Measurements from ENCODE around the gene PLAC9.
"Not testable (repeated sequence)": the region's sequence is repeated elsewhere in the genome, so short reads cannot be mapped to it uniquely, and the experiment has no call there.

The PLAC9 gene

GRCh38 chr10:80139265-80139664 lies 6.7 kb downstream of the PLAC9 start:
- DNase-seq (ENCODE audit: insufficient read length, low spot score), result no peak
- no peak for FAIRE-seq
- TF ChIP-seq, protein P1, sequence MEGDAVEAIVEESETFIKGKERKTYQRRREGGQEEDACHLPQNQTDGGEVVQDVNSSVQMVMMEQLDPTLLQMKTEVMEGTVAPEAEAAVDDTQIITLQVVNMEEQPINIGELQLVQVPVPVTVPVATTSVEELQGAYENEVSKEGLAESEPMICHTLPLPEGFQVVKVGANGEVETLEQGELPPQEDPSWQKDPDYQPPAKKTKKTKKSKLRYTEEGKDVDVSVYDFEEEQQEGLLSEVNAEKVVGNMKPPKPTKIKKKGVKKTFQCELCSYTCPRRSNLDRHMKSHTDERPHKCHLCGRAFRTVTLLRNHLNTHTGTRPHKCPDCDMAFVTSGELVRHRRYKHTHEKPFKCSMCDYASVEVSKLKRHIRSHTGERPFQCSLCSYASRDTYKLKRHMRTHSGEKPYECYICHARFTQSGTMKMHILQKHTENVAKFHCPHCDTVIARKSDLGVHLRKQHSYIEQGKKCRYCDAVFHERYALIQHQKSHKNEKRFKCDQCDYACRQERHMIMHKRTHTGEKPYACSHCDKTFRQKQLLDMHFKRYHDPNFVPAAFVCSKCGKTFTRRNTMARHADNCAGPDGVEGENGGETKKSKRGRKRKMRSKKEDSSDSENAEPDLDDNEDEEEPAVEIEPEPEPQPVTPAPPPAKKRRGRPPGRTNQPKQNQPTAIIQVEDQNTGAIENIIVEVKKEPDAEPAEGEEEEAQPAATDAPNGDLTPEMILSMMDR (IDR thresholded peaks at IDR 0.05; ENCODE audit: insufficient read depth, missing control alignments), result no peak

DNA sequence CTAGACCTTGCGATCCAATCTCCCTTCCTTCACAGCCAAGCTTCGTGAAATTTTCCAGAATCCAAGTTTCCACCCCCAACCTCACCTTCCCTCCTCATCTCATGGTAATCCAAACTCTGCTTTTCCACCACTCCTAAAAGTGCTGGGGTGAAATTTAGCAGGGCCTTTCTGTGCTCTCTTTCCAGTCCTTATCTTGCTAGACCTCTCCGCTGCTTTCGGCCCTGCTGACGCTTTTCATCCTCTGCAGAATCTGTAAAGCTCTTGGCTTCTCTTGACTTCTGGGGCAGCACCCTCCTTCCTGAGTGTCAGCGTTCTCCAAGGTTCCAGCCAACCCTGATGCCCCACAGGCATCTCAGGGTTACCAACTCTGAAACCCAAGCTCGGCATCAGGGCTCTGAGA lies 7.7 kb downstream of the PLAC9 start:
- FAIRE-seq, result no peak

GRCh38 chr10:80141696-80142460 lies 9.3 kb downstream of the PLAC9 start:
- FAIRE-seq (no peak), DNase-seq (ENCODE audit: insufficient read length, low spot score) (no peak)
- TF ChIP-seq, protein P1 (IDR thresholded peaks at IDR 0.05; ENCODE audit: insufficient read depth, missing control alignments), result no peak

More for the DNA sequence above, 7.7 kb downstream of the PLAC9 start:
- DNase-seq (ENCODE audit: insufficient read length, low spot score), result no peak
- TF ChIP-seq, protein P1 (IDR thresholded peaks at IDR 0.05; ENCODE audit: insufficient read depth, missing control alignments), result no peak

DNA sequence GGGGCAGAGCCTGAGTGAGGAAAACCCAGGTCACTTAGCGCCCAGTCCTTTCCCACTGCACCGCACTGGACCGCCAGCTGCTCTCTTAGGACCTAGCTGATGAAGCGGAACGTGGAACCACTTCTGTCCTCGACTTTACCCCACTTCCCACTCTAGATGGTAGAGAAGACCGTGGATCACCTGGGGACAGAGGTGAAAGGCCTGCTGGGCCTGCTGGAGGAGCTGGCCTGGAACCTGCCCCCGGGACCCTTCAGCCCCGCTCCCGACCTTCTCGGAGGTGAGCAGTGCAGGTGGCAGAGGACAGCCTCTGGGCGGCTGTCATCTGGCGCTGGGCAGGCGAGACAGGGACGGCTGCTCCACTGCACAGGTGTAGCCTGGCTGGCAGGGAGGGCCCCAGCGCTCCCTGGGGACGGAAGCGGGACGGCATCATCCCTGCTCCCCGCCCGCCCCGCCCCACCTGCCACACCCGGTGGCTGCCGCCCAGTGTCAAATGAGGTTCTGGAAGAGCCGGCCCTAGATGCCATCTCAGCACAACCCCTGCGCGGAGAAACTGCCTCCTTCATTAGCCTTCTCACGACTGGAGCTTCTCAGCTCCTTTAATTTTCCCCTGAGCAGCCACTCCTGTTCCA lies 11.7 kb downstream of the PLAC9 start:
- DNase-seq (ENCODE audit: insufficient read length, low spot score), result no peak
- TF ChIP-seq, protein P1 (IDR thresholded peaks at IDR 0.05; ENCODE audit: insufficient read depth, missing control alignments), result no peak
- FAIRE-seq, result no peak

GRCh38 chr10:80144696-80145131 lies 12.2 kb downstream of the PLAC9 start:
- FAIRE-seq, result no peak
- TF ChIP-seq, protein P1 (IDR thresholded peaks at IDR 0.05; ENCODE audit: insufficient read depth, missing control alignments), result no peak

DNA sequence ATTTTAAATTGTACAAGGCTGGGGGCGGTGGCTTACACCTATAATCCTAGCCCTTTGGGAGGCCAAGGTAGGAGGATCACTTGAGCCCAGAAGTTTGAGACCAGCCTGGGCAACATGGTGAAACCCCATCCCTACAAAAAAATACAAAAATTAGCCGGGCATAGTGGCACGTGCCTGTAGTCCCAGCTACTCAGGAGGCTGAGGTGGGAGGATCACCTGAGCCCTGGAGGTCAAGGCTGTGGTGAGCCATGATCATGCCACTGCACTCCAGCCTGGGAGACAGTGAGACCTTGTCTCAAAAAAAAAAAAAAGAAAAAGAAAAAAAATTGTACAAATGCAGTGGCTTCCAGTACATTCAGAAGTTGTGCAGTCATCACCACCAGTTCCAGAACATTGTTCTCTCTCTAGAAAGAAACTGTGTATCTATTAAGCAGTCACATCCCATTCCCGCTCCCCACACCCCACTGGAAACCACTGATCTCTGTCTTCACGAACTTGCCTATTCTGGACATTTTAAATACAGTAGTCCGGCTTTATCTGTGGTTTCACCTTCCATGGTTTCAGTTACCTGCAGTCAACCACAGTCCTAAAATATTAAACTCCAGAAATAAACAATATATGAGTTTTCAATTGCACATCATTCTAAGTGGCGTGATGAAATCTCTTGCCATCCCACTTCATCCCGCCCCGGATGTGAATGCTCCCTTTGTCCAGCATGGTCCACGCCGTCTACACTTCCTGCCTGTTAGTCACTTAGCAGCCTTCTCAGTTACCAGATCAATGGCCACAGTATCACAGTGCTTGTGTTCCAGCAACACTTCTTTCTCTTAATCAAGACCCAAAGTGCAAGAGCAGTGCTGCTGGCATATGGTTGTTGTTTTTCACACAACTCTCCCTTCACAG lies 13.1 kb downstream of the PLAC9 start:
- not testable (repeated sequence) for DNase-seq (ENCODE audit: insufficient read length, low spot score); FAIRE-seq

More at GRCh38 chr10:80144696-80145131, 12.2 kb downstream of the PLAC9 start:
- no peak for DNase-seq (ENCODE audit: insufficient read length, low spot score)

GRCh38 chr10:80146918-80147317 lies 14.4 kb downstream of the PLAC9 start:
- DNase-seq (ENCODE audit: insufficient read length, low spot score), result no peak
- TF ChIP-seq, protein P1 (IDR thresholded peaks at IDR 0.05; ENCODE audit: insufficient read depth, missing control alignments), result no peak
- FAIRE-seq, result no peak

All from D721Med (cell line).